HG03575 (cell line): ENCODE measurements around the gene MCF2L.
"Not testable (repeated sequence)": the region's sequence is repeated elsewhere in the genome, so short reads cannot be mapped to it uniquely, and the experiment has no call there.

Source experiments
- ATAC-seq: cut with Tn5 transposase; IDR thresholded peaks from one replicate; pipeline ENCODE4 v1.9.1; 2021; ENCODE audit not compliant: unreplicated experiment, insufficient number of reproducible peaks, low FRiP score; ENCODE audit errors: extremely low read depth

Gene MCF2L

DNA sequence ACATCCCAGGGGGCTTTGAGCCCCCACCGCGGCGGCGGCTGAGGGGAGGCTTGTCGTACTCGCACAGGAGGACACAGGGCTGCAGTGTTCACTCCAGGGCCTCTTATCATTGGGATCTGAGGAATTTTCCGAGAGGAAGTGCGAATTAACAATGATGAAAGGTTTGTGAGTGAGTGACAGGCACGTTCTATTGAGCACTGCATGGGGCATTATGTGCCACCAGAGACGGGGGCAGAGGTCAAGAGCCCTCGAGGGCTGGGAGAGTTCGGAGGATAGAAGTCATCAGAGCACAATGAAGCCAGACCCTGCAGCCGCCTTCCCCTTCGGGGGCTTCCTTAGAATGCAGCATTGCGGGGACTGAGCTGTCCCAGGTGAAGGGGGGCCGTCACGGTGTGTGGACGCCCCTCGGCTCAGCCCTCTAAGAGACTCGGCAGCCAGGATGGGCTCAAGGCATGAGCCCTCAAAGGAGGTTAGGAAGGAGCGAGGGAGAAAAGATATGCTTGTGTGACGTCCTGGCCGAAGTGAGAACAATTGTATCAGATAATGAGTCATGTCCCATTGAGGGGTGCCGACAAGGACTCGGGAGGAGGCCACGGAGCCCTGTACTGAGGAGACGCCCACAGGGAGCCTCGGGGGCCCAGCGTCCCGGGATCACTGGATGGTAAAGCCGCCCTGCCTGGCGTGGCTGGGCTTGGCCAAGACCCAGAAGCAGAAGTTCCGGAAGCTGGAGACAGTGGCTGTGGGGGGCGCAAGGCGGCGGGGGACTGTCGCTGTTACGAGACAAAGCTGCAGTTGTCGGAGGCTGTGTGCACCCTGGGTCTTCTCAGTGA, 53.9 kb downstream of the MCF2L start:
- no peak for ATAC-seq

GRCh38 chr13:113023694-113024430, 54.8 kb downstream of the MCF2L start:
- ATAC-seq = no peak

- no peak for ATAC-seq
Measured at GRCh38 chr13:113024466-113024865, 55.5 kb downstream of the MCF2L start.

GRCh38 chr13:113026391-113026910, 57.4 kb downstream of the MCF2L start:
- no peak for ATAC-seq

- ATAC-seq = no peak
Measured at GRCh38 chr13:113027095-113027494, 58.1 kb downstream of the MCF2L start.

DNA sequence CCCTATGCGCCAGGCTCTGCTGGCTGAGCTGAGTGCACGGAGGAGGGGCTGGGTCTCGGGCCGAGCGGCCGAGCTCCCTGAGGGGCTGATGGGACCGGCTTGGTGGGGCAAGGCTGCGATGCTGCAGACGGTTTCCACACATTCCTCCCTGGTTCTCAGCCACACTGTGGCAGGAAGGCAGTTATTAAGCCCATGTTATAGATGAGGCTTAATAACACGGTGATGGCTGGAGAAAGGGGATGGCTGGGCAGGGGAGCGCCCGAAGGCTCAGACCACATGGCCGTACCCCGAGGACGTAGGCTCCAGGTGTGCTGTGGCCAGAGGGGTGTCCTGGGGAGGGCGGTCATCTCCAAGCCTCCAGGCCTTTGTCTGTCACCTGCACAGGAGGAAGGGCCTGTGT, 58.6 kb downstream of the MCF2L start:
- no peak for ATAC-seq

- ATAC-seq = no peak
Measured at GRCh38 chr13:113028336-113029060, 59.5 kb downstream of the MCF2L start.

DNA sequence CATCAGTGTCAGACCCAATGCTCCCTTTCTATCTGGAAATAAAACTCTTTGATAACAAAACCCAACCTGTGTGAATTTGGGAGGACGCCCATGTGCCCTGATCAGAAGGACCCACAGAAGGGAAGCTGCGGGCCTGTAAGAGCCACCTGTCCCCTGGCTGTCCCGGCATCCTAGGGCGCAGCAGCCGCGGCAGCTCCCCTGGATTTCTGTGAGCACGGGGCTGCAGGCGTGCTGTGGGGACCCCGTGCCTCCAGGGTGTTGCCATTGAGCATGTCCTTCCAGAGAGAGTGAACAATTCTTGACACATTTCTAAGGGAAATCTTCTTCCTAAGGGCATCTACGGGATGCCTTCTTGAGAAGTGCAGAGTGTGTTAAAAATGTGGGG, 60.0 kb downstream of the MCF2L start:
- no peak for ATAC-seq

GRCh38 chr13:113029487-113030258, 60.7 kb downstream of the MCF2L start:
- ATAC-seq = no peak

GRCh38 chr13:113030259-113030640, 61.2 kb downstream of the MCF2L start:
- not testable (repeated sequence) for ATAC-seq

- no peak for ATAC-seq
Measured at GRCh38 chr13:113031465-113031864, 62.5 kb downstream of the MCF2L start.

- no peak for ATAC-seq
Measured at GRCh38 chr13:113032291-113032690, 63.3 kb downstream of the MCF2L start.

- no peak for ATAC-seq
Measured at GRCh38 chr13:113033054-113033850, 64.2 kb downstream of the MCF2L start.

DNA sequence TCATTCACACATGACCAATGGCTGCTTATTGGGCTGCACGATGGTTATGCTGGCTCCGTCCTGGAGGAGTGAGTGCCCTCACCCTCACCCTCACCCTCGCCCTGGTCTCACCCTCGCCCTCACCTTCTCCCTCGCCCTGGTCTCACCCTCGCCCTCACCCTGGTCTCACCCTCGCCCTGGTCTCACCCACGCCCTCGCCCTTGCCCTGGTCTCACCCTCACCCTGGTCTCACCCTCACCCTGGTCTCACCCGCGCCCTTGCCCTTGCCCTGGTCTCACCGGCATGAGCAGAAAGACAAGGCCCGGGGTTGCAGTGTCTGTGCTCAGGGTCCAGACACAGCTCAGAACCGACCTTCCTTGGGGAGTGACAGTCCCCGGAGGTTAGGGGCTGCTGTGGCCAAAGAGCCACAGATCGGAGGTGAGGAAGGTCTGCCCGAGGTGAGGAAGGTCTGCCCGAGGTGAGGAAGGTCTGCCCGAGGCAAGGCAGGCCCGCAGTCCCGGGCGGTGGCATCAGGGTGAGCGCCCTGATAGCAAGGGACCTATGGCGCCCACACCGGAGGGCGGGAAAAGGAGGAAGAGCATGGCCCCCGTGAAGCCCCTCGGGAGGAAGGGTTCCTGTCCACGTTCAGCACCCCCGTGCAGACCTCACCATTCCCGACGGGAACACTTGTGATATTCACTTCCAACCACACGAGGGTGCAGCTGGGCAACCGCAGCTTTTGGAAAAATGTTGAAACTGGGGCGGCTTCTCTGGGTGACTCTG, 65.6 kb downstream of the MCF2L start:
- ATAC-seq = no peak

DNA sequence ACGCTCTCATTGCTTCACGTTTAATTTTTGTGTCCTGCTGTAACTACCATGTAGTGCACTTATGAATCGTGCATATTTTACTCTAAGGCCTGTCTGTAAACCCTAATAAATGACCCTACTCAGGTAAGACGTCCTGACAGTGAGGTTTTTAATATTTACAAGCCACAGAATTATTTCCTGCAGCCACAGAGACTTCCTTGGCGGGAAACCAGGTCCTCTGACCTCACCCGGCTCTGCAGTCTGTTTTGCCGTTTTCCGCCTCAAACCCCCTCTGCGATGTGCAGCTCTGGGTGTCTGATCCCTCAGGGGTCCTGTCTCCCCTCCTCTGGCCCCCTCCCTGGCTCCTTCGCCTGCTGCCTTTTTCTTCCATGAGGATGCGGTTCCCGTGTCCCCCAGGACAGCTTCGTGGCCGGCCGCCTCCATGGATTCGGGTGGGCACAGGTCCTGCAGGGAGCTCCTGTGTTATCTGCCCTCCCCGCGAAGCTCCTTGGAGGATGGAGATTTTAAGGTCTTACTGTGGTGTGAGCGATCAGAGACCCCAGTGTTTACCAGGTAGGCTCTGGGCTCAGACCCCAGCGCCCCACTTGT, 66.3 kb downstream of the MCF2L start:
- no peak for ATAC-seq

DNA sequence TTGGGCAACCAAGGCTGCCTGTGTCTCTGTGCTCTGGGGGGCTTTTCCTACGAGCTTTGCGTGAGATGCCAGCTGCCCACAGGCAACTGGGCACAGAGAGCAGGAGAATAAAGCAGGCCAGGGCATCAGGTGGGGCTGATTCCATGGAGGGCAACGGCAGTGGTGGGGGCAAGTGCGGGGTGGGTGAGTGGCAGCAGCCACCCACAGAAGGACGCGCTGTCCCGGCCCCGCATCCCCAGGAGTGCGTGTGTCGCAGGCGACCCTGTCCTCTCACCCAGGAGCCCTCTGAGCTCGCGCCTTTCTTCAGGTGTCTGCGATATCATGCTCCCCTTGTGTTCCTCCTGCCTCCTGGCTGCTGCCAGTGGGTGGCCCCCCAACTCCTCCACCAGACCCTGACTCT, 67.4 kb downstream of the MCF2L start:
- ATAC-seq = no peak

GRCh38 chr13:113040031-113040430, 71.0 kb downstream of the MCF2L start:
- ATAC-seq = no peak
